CD4-positive, alpha-beta T cell treated with Interleukin-4 for 4 hours (primary cell): ENCODE measurements around the gene SCARB2.
"Not testable (repeated sequence)": the region's sequence is repeated elsewhere in the genome, so short reads cannot be mapped to it uniquely, and the experiment has no call there.

Source experiments
- DNase-seq: peaks from one replicate; pipeline ENCODE4 v3.0.0-alpha.2; 2020

The SCARB2 gene

GRCh38 chr4:76213415-76214176, at the start of gene SCARB2:
Gene SCARB2, minus strand, starts transcription at chr4:76213824. Its CDS starts 281 bp downstream, at chr4:76213543.
- peak; percentile 71 for DNase-seq

- DNase-seq = no peak
These were observed 46.9 kb upstream of the SCARB2 start for GRCh38 chr4:76260571-76260970.

GRCh38 chr4:76257824-76258223, 44.2 kb upstream of the SCARB2 start:
- no peak for DNase-seq

- DNase-seq = no peak
These were observed 43.3 kb upstream of the SCARB2 start for GRCh38 chr4:76256968-76257367.

- DNase-seq = no peak
These were observed 42.4 kb upstream of the SCARB2 start for GRCh38 chr4:76256032-76256431.

GRCh38 chr4:76253511-76253910, 39.9 kb upstream of the SCARB2 start:
- DNase-seq = no peak

- DNase-seq = no peak
These were observed 38.6 kb upstream of the SCARB2 start for GRCh38 chr4:76252271-76252653.

- DNase-seq = peak; percentile 6
These were observed 38.0 kb upstream of the SCARB2 start, which contains the start of gene FAM47E for GRCh38 chr4:76251441-76252270. Gene FAM47E, plus strand, starts transcription at chr4:76251721. Its CDS starts 26 bp downstream, at chr4:76251747.

- no peak for DNase-seq
These were observed 37.3 kb upstream of the SCARB2 start for GRCh38 chr4:76250962-76251361.

- no peak for DNase-seq
These were observed 33.2 kb upstream of the SCARB2 start for GRCh38 chr4:76246852-76247251.

GRCh38 chr4:76246025-76246424, 32.4 kb upstream of the SCARB2 start:
- no peak for DNase-seq

GRCh38 chr4:76243877-76244276, 30.3 kb upstream of the SCARB2 start:
- not testable (repeated sequence) for DNase-seq

- no peak for DNase-seq
These were observed 26.6 kb upstream of the SCARB2 start for GRCh38 chr4:76240236-76240635.

- DNase-seq = no peak
These were observed 25.1 kb upstream of the SCARB2 start for GRCh38 chr4:76238701-76239100.

- no peak for DNase-seq
These were observed 24.6 kb upstream of the SCARB2 start for GRCh38 chr4:76238236-76238635.

- no peak for DNase-seq
These were observed 22.3 kb upstream of the SCARB2 start for GRCh38 chr4:76235915-76236314.

- DNase-seq = no peak
These were observed 21.8 kb upstream of the SCARB2 start for GRCh38 chr4:76235407-76235806.

- no peak for DNase-seq
These were observed 21.0 kb upstream of the SCARB2 start for GRCh38 chr4:76234679-76235044.

- DNase-seq = no peak
These were observed 20.5 kb upstream of the SCARB2 start for GRCh38 chr4:76233967-76234678.

GRCh38 chr4:76233529-76233928, 19.9 kb upstream of the SCARB2 start:
- no peak for DNase-seq

- no peak for DNase-seq
These were observed 19.5 kb upstream of the SCARB2 start for GRCh38 chr4:76233083-76233482.

- no peak for DNase-seq
These were observed 19.1 kb upstream of the SCARB2 start for GRCh38 chr4:76232681-76233080.

- DNase-seq = no peak
These were observed 12.8 kb upstream of the SCARB2 start for GRCh38 chr4:76226418-76226817.

- DNase-seq = no peak
These were observed 10.5 kb upstream of the SCARB2 start for GRCh38 chr4:76224171-76224570.
